LNCaP clone FGC (cell line): ENCODE results near the gene KRTAP19-4.
"Not testable (repeated sequence)": the region's sequence is repeated elsewhere in the genome, so short reads cannot be mapped to it uniquely, and the experiment has no call there.

ENCODE experiments used
- DNase-seq: peaks from one replicate; pipeline ENCODE4 v3.0.0-alpha.2; 2011; ENCODE audit warnings: low read depth
- H3K4me3 ChIP-seq: 2 replicates; pipeline ENCODE4 v1.5.1; 2011; ENCODE audit warnings: mild to moderate bottlenecking, low read depth, low read length, control low read depth
- TF ChIP-seq, protein P1 (sequence below): IDR thresholded peaks from 2 replicates; pipeline ENCODE4 v1.5.1; 2012; ENCODE audit warnings: mild to moderate bottlenecking; ENCODE audit not compliant: control insufficient read depth, insufficient read depth; ENCODE audit errors: extremely low read depth

KRTAP19-4 gene, protein sequence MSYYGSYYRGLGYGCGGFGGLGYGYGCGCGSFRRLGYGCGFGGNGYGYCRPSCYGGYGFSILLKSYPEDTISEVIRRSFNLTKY

DNA sequence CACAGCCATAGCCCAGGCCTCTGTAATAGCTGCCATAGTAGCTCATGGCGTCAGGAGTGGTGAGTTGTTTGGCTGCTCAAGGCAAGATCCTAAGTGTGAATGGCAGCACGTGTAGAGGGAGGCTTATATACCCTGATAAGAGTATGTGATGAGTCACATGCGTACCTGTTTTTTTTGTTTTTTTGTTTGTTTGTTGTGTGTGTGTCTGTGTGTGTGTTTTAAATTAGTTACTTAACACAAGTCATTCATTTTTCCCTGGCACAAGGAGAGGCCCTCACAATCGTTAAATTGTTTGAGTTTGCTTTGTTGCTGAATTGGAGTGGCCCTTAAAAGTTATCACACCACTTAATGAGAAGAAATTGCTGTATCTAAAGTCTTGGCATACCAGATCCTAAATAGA, at the start of gene KRTAP19-4:
TSS of gene KRTAP19-4 (minus strand) at position 101 of the 400 bp plus-strand sequence. CDS start at position 46, 55 bp downstream.
- no peak within 1 kb of the TSS for H3K4me3 ChIP-seq
- TF ChIP-seq, protein P1, sequence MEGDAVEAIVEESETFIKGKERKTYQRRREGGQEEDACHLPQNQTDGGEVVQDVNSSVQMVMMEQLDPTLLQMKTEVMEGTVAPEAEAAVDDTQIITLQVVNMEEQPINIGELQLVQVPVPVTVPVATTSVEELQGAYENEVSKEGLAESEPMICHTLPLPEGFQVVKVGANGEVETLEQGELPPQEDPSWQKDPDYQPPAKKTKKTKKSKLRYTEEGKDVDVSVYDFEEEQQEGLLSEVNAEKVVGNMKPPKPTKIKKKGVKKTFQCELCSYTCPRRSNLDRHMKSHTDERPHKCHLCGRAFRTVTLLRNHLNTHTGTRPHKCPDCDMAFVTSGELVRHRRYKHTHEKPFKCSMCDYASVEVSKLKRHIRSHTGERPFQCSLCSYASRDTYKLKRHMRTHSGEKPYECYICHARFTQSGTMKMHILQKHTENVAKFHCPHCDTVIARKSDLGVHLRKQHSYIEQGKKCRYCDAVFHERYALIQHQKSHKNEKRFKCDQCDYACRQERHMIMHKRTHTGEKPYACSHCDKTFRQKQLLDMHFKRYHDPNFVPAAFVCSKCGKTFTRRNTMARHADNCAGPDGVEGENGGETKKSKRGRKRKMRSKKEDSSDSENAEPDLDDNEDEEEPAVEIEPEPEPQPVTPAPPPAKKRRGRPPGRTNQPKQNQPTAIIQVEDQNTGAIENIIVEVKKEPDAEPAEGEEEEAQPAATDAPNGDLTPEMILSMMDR, result no peak
- DNase-seq, result no peak

GRCh38 chr21:30541764-30542163, 44.8 kb upstream of the KRTAP19-4 start, which contains the start of gene KRTAP19-6:
TSS of gene KRTAP19-6 (minus strand) at chr21:30541864. CDS start at chr21:30541833, 31 bp downstream.
- no peak within 1 kb of the TSS for H3K4me3 ChIP-seq
- TF ChIP-seq, protein P1, result no peak
- no peak for DNase-seq

GRCh38 chr21:30518876-30519275, 21.9 kb upstream of the KRTAP19-4 start:
- no peak overlapping the region for H3K4me3 ChIP-seq
- DNase-seq, result no peak
- TF ChIP-seq, protein P1, result no peak

- H3K4me3 ChIP-seq, result no peak overlapping the region
- TF ChIP-seq, protein P1, result no peak
- no peak for DNase-seq
These were observed 18.7 kb upstream of the KRTAP19-4 start for GRCh38 chr21:30515681-30516080.

DNA sequence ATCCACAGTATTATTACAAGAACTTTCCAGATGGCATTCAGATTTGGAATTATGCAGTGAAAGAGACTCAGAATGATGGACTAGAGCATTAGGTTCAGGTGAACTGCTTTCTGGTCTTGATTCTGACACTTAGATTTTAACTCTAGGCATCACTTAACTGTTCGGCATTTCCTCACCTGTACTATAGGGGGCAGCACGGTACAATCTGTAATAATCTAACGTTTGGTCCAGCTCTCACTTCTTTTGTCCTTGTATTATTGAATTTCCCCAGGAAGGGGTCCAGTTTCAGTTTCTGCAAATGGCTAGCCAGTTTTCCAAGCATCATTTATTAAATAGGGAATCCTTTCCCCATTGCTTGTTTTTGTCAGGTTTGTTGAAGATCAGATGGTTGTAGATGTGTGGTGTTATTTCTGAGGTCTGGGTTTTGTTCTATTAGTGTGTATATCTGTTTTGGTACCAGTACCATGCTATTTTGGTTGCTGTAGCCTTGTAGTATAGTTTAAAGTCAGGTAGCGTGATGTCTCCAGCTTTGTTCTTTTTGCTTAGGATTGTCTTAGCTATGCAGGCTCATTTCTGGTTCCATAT, 8.7 kb upstream of the KRTAP19-4 start:
- TF ChIP-seq, protein P1, result peak; percentile 77
- H3K4me3 ChIP-seq, result not testable (repeated sequence)
- DNase-seq, result peak; percentile 14

DNA sequence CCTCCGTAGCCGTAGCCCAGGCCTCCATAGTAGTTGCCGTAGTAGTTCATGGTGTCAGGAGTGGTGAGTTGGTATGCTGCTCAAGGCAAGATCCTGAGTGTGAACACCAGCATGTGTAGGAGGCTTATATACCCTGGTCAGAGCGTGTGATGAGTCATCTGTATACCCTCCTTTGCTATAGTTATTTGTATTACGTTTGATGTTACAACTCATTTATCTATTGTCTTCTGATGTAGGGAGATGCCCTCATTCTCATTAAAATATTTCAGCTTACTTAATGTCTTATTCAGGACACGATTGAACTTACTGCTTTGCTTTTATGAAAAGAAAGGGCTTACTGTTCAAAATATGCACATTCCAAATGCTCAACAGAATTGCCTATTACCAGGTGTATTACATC, 5.1 kb upstream of the KRTAP19-4 start, which contains the start of gene KRTAP19-5:
TSS of gene KRTAP19-5 (minus strand) at position 101 of the 400 bp plus-strand sequence. CDS start at position 50, 51 bp downstream.
- DNase-seq, result no peak
- TF ChIP-seq, protein P1, result no peak
- H3K4me3 ChIP-seq, result no peak within 1 kb of the TSS
